ENCODE results near the gene MAL.

GRCh38 chr2:95059656-95060370 lies 34.3 kb downstream of the MAL start:
- TF ChIP-seq CTCF (IDR thresholded peaks at IDR 0.05; ENCODE audit: low read length) (no peak), EZH2 (IDR thresholded peaks at IDR 0.05; ENCODE audit: borderline replicate concordance, low read length) (no peak)

All from OCI-LY1 (cell line).